ENCODE results near the gene FDXR.

- no peak for TF ChIP-seq CTCF (IDR thresholded peaks at IDR 0.05)
- no peak for TF ChIP-seq EZH2 (IDR thresholded peaks at IDR 0.05; ENCODE audit: borderline replicate concordance, insufficient read depth, low read depth, low read length, poor library complexity, severe bottlenecking)
These were observed 45.0 kb downstream of the FDXR start for GRCh38 chr17:74827800-74828199.
